Liver (tissue), 9 donors: Measurements from ENCODE around the gene AKAP12. TPM values are rescaled to one million over a fixed set of nuclear protein-coding genes. Genes with fewer than 3 reads are reported as not detected.

ENCODE experiments used
- DNase-seq: peaks from one replicate; pipeline ENCODE4 v3.0.0-alpha.2; 2017; ENCODE audit warnings: low spot score
- H3K27ac ChIP-seq, 2 donors: one replicate each; pipeline ENCODE4 v1.7.0; 2013; ENCODE audit warnings: inconsistent platforms in 2 of 2, low read length in 2 of 2, control low read depth in 1 of 2, low read depth in 1 of 2, mild to moderate bottlenecking in 1 of 2
- H3K27me3 ChIP-seq, 4 donors: one replicate each; pipeline versions ENCODE4 v1.6.1 to v1.7.0; 2013; ENCODE audit warnings: low read length in 3 of 4, inconsistent platforms in 1 of 4, mild to moderate bottlenecking in 1 of 4, moderate library complexity in 1 of 4; ENCODE audit not compliant: control insufficient read depth in 4 of 4, insufficient read depth in 4 of 4
- H3K36me3 ChIP-seq, 4 donors: one replicate each; pipeline versions ENCODE4 v1.6.1 to v1.7.0; 2013; ENCODE audit warnings: low read length in 3 of 4, mild to moderate bottlenecking in 3 of 4, low read depth in 1 of 4, moderate library complexity in 1 of 4; ENCODE audit not compliant: control insufficient read depth in 4 of 4, insufficient read depth in 3 of 4
- H3K4me1 ChIP-seq, 4 donors: one replicate each; pipeline versions ENCODE4 v1.6.1 to v1.7.0; 2013; ENCODE audit warnings: low read length in 3 of 4, mild to moderate bottlenecking in 3 of 4, moderate library complexity in 1 of 4; ENCODE audit not compliant: control insufficient read depth in 4 of 4, insufficient read depth in 4 of 4
- H3K4me3 ChIP-seq, 3 donors: one replicate each; pipeline versions ENCODE4 v1.6.1 to v1.7.0; 2013; ENCODE audit warnings: low read length in 3 of 3, control low read depth in 1 of 3, low read depth in 1 of 3, mild to moderate bottlenecking in 1 of 3
- H3K9ac ChIP-seq, 2 donors: one replicate each; pipeline ENCODE4 v1.7.0; 2013; ENCODE audit warnings: low read length in 2 of 2, mild to moderate bottlenecking in 2 of 2, moderate library complexity in 2 of 2, control low read depth in 1 of 2, low read depth in 1 of 2
- H3K9me3 ChIP-seq, 4 donors: one replicate each; pipeline versions ENCODE4 v1.6.1 to v1.7.0; 2013; ENCODE audit warnings: low read length in 3 of 4; ENCODE audit not compliant: control insufficient read depth in 4 of 4
- EGR1 ChIP-seq, 2 donors: IDR thresholded peaks; 2 replicates each; pipeline ENCODE4 v1.6.1; 2016 to 2018; ENCODE audit warnings: antibody characterized with exemption in 2 of 2, low read depth in 2 of 2
- FOXA1 ChIP-seq: IDR thresholded peaks from 2 replicates; pipeline ENCODE4 v1.6.1; 2016; ENCODE audit warnings: antibody characterized with exemption
- FOXA2 ChIP-seq: IDR thresholded peaks from 2 replicates; pipeline ENCODE4 v1.6.1; 2016; ENCODE audit warnings: antibody characterized with exemption
- GABPA ChIP-seq, 2 donors: IDR thresholded peaks in 1 of 2; conservative IDR thresholded peaks in 1 of 2; 2 replicates each; pipeline ENCODE4 v1.6.1; 2016; ENCODE audit warnings: antibody characterized with exemption in 2 of 2, mild to moderate bottlenecking in 1 of 2, moderate library complexity in 1 of 2
- HNF4A ChIP-seq, 2 donors: conservative IDR thresholded peaks; 2 replicates each; pipeline ENCODE4 v1.6.1; 2016; ENCODE audit warnings: antibody characterized with exemption in 2 of 2, mild to moderate bottlenecking in 2 of 2
- HNF4G ChIP-seq: IDR thresholded peaks from 2 replicates; pipeline ENCODE4 v1.6.1; 2016; ENCODE audit warnings: antibody characterized with exemption
- JUND ChIP-seq, 2 donors: IDR thresholded peaks; 2 replicates each; pipeline ENCODE4 v1.6.1; 2016; ENCODE audit warnings: antibody characterized with exemption in 2 of 2
- NR2F2 ChIP-seq: IDR thresholded peaks from 2 replicates; pipeline ENCODE4 v1.6.1; 2016; ENCODE audit warnings: antibody characterized with exemption
- RAD21 ChIP-seq, 2 donors: IDR thresholded peaks; 2 replicates each; pipeline ENCODE4 v1.6.1; 2016; ENCODE audit warnings: antibody characterized with exemption in 2 of 2, mild to moderate bottlenecking in 2 of 2
- RXRA ChIP-seq, 2 donors: IDR thresholded peaks; 2 replicates each; pipeline ENCODE4 v1.6.1; 2017 to 2018; ENCODE audit warnings: antibody characterized with exemption in 2 of 2, mild to moderate bottlenecking in 1 of 2
- SP1 ChIP-seq: IDR thresholded peaks from 2 replicates; pipeline ENCODE4 v1.6.1; 2018; ENCODE audit warnings: antibody characterized with exemption, mild to moderate bottlenecking
- TAF1 ChIP-seq: conservative IDR thresholded peaks from 2 replicates; pipeline ENCODE4 v1.6.1; 2016; ENCODE audit warnings: antibody characterized with exemption, mild to moderate bottlenecking
- YY1 ChIP-seq: IDR thresholded peaks from 2 replicates; pipeline ENCODE4 v1.6.1; 2016; ENCODE audit warnings: antibody characterized with exemption, mild to moderate bottlenecking
- WGBS: extraction: QIAGEN DNeasy Blood & Tissue Kit; methylation state at CpG from one replicate; pipeline ENCODE4 v1.1.7; 2013; 5-methylcytosine and 5-hydroxymethylcytosine counted together
- polyA plus RNA-seq, 2 donors: library from polyadenylated mRNA; stranded (reverse) in 1 of 2; unstranded in 1 of 2; fragments of 200-250 nt in 1 of 2; fragments of >200 nt in 1 of 2; fragmentation: Nextera tagmentation in 1 of 2; extraction: Ambion mirVana in 1 of 2; gene quantifications; one replicate each; pipeline versions ENCODE4 v1.2.1 to v1.2.3, GENCODE V29; 2013 to 2015
- total RNA-seq, 2 donors: library from RNA; depleted of rRNA; stranded (reverse); fragments of >200 nt; gene quantifications; one replicate each; pipeline ENCODE4 v1.2.3, GENCODE V29; 2014
- TF ChIP-seq, protein P1 (sequence below): fragments of 150-350 bp; IDR thresholded peaks from 2 replicates; pipeline ENCODE4 v1.5.1; 2017; ENCODE audit warnings: improper control_type of control experiment, low read depth, low read length; ENCODE audit not compliant: missing input control
- TF ChIP-seq, protein P2 (sequence below): IDR thresholded peaks from 2 replicates; pipeline ENCODE4 v1.6.1; 2016; ENCODE audit warnings: antibody characterized with exemption
- TF ChIP-seq, protein P3 (sequence below): IDR thresholded peaks from 2 replicates; pipeline ENCODE4 v1.6.1; 2016; ENCODE audit warnings: antibody characterized with exemption, mild to moderate bottlenecking
- TF ChIP-seq, protein P4 (sequence below): IDR thresholded peaks from 2 replicates; pipeline ENCODE4 v1.6.1; 2016; ENCODE audit warnings: antibody characterized with exemption
- TF ChIP-seq, protein P5 (sequence below): IDR thresholded peaks from 2 replicates; pipeline ENCODE4 v1.6.1; 2016; ENCODE audit warnings: antibody characterized with exemption
- donor health status: healthy.
- donor health status: healthy.
- donor health status: healthy.
- donor health status: healthy.
- donor health status: healthy.

AKAP12 gene
- total and polyA plus RNA-seq, 4 donors, result 6.7 to 14.8 (median 8.6) TPM

DNA sequence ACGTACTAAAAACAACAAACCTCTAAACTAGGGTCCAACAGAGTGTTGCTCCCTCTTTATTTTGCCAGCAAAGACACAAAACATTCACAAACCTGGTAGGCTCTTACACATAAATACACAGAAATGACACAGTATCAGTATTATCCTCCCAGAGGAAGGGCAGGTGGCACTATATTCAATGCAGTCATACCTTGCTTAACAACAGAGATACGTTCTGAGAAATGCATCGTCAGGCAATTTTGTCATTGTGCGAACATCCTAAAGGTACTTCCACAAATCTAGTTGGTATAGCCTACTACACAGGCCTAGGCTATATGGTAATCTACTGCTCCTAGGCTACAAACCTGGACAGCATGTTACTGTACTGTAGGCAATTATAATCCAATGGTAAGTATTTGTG, 142.0 kb downstream of the AKAP12 start:
- H3K36me3 ChIP-seq, result no peaks in the 10 kb centered on the region
- H3K4me3 ChIP-seq, result no peak overlapping the region
- H3K27ac ChIP-seq, result no peak overlapping the region
- H3K4me1 ChIP-seq, result peaks cover 0 to 12% (median 8%) of the 10 kb centered on the region in 4 donors
- TF ChIP-seq RAD21 (IDR thresholded peaks at IDR 0.05), result no peak
- TF ChIP-seq, protein P1, sequence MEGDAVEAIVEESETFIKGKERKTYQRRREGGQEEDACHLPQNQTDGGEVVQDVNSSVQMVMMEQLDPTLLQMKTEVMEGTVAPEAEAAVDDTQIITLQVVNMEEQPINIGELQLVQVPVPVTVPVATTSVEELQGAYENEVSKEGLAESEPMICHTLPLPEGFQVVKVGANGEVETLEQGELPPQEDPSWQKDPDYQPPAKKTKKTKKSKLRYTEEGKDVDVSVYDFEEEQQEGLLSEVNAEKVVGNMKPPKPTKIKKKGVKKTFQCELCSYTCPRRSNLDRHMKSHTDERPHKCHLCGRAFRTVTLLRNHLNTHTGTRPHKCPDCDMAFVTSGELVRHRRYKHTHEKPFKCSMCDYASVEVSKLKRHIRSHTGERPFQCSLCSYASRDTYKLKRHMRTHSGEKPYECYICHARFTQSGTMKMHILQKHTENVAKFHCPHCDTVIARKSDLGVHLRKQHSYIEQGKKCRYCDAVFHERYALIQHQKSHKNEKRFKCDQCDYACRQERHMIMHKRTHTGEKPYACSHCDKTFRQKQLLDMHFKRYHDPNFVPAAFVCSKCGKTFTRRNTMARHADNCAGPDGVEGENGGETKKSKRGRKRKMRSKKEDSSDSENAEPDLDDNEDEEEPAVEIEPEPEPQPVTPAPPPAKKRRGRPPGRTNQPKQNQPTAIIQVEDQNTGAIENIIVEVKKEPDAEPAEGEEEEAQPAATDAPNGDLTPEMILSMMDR, result no peak
- TF ChIP-seq GABPA (IDR thresholded peaks at IDR 0.05 in 1 of 2, conservative IDR thresholded peaks at IDR 0.05 in 1 of 2), result no peak
- TF ChIP-seq SP1, result no peak
- TF ChIP-seq, protein P2, sequence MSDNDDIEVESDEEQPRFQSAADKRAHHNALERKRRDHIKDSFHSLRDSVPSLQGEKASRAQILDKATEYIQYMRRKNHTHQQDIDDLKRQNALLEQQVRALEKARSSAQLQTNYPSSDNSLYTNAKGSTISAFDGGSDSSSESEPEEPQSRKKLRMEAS, result no peak
- TF ChIP-seq JUND (IDR thresholded peaks at IDR 0.05), result no peak
- no peak for TF ChIP-seq HNF4G
- no peak for TF ChIP-seq EGR1 (IDR thresholded peaks at IDR 0.05; ENCODE audit: low read depth in 2 of 2)
- TF ChIP-seq TAF1, result no peak
- TF ChIP-seq, protein P3, sequence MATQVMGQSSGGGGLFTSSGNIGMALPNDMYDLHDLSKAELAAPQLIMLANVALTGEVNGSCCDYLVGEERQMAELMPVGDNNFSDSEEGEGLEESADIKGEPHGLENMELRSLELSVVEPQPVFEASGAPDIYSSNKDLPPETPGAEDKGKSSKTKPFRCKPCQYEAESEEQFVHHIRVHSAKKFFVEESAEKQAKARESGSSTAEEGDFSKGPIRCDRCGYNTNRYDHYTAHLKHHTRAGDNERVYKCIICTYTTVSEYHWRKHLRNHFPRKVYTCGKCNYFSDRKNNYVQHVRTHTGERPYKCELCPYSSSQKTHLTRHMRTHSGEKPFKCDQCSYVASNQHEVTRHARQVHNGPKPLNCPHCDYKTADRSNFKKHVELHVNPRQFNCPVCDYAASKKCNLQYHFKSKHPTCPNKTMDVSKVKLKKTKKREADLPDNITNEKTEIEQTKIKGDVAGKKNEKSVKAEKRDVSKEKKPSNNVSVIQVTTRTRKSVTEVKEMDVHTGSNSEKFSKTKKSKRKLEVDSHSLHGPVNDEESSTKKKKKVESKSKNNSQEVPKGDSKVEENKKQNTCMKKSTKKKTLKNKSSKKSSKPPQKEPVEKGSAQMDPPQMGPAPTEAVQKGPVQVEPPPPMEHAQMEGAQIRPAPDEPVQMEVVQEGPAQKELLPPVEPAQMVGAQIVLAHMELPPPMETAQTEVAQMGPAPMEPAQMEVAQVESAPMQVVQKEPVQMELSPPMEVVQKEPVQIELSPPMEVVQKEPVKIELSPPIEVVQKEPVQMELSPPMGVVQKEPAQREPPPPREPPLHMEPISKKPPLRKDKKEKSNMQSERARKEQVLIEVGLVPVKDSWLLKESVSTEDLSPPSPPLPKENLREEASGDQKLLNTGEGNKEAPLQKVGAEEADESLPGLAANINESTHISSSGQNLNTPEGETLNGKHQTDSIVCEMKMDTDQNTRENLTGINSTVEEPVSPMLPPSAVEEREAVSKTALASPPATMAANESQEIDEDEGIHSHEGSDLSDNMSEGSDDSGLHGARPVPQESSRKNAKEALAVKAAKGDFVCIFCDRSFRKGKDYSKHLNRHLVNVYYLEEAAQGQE, result no peak
- TF ChIP-seq, protein P4, sequence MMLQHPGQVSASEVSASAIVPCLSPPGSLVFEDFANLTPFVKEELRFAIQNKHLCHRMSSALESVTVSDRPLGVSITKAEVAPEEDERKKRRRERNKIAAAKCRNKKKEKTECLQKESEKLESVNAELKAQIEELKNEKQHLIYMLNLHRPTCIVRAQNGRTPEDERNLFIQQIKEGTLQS, result no peak
- no peak for TF ChIP-seq HNF4A (conservative IDR thresholded peaks at IDR 0.05)
- no peak for TF ChIP-seq FOXA2
- no peak for TF ChIP-seq FOXA1
- no peak for TF ChIP-seq RXRA (IDR thresholded peaks at IDR 0.05)
- TF ChIP-seq, protein P5, sequence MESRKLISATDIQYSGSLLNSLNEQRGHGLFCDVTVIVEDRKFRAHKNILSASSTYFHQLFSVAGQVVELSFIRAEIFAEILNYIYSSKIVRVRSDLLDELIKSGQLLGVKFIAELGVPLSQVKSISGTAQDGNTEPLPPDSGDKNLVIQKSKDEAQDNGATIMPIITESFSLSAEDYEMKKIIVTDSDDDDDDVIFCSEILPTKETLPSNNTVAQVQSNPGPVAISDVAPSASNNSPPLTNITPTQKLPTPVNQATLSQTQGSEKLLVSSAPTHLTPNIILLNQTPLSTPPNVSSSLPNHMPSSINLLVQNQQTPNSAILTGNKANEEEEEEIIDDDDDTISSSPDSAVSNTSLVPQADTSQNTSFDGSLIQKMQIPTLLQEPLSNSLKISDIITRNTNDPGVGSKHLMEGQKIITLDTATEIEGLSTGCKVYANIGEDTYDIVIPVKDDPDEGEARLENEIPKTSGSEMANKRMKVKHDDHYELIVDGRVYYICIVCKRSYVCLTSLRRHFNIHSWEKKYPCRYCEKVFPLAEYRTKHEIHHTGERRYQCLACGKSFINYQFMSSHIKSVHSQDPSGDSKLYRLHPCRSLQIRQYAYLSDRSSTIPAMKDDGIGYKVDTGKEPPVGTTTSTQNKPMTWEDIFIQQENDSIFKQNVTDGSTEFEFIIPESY, result no peak
- no peak for TF ChIP-seq NR2F2
- TF ChIP-seq YY1, result no peak
- no peaks in the 10 kb centered on the region for H3K27me3 ChIP-seq
- H3K9ac ChIP-seq, result no peak overlapping the region
- DNase-seq, result no peak
- H3K9me3 ChIP-seq, result no peaks in the 10 kb centered on the region
- 88% methylated on average over 4 of the region's 4 CpGs for WGBS
